ENCODE measurements around the gene SMIM31.

Gene SMIM31

DNA sequence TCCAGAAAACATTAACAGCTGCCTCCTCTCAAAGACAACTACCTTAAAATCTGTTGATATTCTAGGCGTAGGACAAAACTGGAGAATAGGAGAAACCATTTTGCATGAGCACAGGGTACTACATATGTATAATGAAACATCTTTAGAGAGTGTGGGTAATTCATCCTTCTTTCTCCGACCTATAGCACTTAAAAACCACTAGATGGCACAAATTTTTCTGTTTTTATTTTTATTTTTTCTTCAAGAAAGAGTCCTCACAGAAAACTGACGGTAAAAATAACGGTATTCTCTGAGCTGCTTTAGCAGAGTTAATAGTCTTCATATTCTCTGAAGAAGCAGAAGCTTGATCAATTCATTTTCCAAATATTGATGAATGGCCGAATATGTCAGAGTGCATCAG is 14.6 kb downstream of the SMIM31 start:
- Mint-ChIP-seq H3K36me3 (ENCODE audit: low read depth) (no peaks in the 10 kb centered on the region), H3K4me1 (ENCODE audit: low read depth) (no peaks in the 10 kb centered on the region), H3K9me3 (no peaks in the 10 kb centered on the region), H3K27ac (no peak overlapping the region), H3K27me3 (ENCODE audit: low read depth) (no peaks in the 10 kb centered on the region), H3K4me3 (no peak overlapping the region)

DNA sequence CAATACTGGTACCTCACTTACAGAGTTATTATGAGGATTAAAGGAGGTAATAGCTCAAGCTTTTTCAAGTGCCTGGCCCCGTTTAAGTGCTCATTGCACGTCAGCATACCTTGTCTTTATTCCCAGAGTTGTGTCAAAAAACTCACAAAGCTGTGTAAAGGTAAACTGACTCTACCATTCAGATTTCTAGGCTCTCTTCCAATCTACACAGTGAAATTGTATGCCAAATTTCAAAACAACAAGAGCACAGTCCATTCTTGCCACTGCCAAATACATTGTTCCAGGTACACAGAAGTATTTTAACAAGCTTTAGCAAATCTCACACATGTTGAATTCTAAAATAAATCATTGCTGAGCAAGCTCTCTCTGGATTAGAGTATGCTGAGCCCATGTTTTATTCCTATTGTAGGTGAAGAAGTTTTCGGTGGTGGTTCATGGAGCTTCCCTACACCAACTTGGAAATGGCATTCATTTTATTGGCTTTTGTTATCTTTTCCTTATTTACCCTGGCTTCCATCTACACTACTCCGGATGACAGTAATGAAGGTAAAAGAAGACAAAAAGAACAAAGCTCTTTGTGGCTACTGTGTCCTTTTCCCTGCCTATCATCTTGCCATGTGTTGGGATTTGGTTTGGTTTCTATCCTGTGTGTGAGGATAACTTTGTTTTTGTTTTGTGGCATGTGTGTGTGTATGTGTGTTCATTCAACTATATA is 16.2 kb downstream of the SMIM31 start:
- Mint-ChIP-seq H3K4me3 (no peak overlapping the region), H3K36me3 (ENCODE audit: low read depth) (no peaks in the 10 kb centered on the region), H3K4me1 (ENCODE audit: low read depth) (no peaks in the 10 kb centered on the region), H3K27me3 (ENCODE audit: low read depth) (no peaks in the 10 kb centered on the region), H3K9me3 (no peaks in the 10 kb centered on the region), H3K27ac (no peak overlapping the region)

- no peaks in the 10 kb centered on the region for H3K36me3 Mint-ChIP-seq (ENCODE audit: low read depth)
Observed at GRCh38 chr4:164771088-164771487, 17.2 kb downstream of the SMIM31 start.

GRCh38 chr4:164772076-164772475 is 18.1 kb downstream of the SMIM31 start:
- no peaks in the 10 kb centered on the region for H3K4me1 Mint-ChIP-seq (ENCODE audit: low read depth)
- no peak overlapping the region for H3K4me3 Mint-ChIP-seq
- H3K36me3 Mint-ChIP-seq (ENCODE audit: low read depth), result no peaks in the 10 kb centered on the region
- H3K27ac Mint-ChIP-seq, result no peak overlapping the region
- H3K9me3 Mint-ChIP-seq, result no peaks in the 10 kb centered on the region
- H3K27me3 Mint-ChIP-seq (ENCODE audit: low read depth), result no peaks in the 10 kb centered on the region

More at GRCh38 chr4:164771088-164771487, 17.2 kb downstream of the SMIM31 start:
- Mint-ChIP-seq H3K27ac (no peak overlapping the region), H3K4me3 (no peak overlapping the region), H3K9me3 (no peaks in the 10 kb centered on the region), H3K27me3 (ENCODE audit: low read depth) (no peaks in the 10 kb centered on the region), H3K4me1 (ENCODE audit: low read depth) (no peaks in the 10 kb centered on the region)

DNA sequence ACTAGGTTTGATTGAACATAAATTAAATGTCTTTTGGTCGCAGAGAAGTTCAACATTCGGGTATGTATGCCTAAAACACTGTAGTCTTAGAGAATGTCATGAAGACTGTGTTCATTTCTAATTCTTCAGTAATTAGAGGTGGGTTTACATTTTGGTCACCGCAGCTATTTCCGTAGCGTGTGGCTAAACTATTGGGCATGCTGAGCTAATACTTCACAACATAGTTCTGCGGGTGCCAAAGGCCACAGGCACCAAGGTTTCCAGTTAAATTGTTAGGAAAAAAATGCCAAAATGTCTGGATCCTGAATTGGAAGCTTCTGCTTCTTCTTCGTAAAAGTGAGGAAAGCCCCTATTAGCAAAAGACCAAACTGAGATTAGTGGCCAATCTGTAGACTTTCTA is 25.1 kb downstream of the SMIM31 start:
- H3K4me1 Mint-ChIP-seq (ENCODE audit: low read depth), result no peaks in the 10 kb centered on the region
- no peaks in the 10 kb centered on the region for H3K27me3 Mint-ChIP-seq (ENCODE audit: low read depth)
- H3K9me3 Mint-ChIP-seq, result no peaks in the 10 kb centered on the region
- H3K36me3 Mint-ChIP-seq (ENCODE audit: low read depth), result no peaks in the 10 kb centered on the region
- no peak overlapping the region for H3K27ac Mint-ChIP-seq
- H3K4me3 Mint-ChIP-seq, result no peak overlapping the region

DNA sequence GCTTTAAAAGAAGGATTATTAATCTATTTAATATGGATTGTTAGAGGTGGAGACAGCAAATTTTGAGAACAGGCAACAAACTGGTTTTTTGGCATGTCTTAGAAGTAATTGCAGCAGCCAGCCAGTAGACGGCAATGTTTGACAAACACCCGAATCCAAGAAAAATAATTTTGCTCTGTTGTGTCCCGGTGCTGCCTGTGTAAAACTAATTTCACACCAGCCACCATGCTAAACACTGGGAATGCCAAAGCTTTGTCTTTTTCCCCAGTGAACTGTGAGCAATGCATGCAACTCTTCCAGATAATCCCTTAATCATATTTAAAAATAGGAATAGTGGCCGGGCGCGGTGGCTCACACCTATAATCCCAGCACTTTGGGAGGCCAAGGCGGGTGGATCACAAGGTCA is 25.9 kb downstream of the SMIM31 start:
- no peaks in the 10 kb centered on the region for H3K36me3 Mint-ChIP-seq (ENCODE audit: low read depth)
- H3K27me3 Mint-ChIP-seq (ENCODE audit: low read depth), result no peaks in the 10 kb centered on the region
- no peaks in the 10 kb centered on the region for H3K9me3 Mint-ChIP-seq
- no peak overlapping the region for H3K27ac Mint-ChIP-seq
- no peak overlapping the region for H3K4me3 Mint-ChIP-seq
- no peaks in the 10 kb centered on the region for H3K4me1 Mint-ChIP-seq (ENCODE audit: low read depth)

DNA sequence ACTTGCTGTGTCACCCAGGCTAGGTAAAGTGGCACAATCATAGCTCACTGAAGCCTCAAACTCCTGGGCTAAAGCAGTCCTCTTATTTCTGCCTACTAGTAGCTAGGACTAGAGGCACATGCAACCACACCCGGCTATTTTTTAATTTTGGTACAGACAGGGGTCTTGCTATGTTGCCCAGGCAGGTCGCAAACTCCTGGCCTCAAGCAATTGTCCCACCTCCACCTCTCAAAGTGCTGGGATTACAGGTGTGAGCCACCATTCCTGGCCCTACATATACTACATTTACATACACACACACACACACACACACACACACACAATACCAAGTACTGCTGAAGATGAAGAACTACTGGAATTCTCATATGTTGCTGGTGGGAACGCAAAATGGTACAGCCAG is 26.9 kb downstream of the SMIM31 start:
- H3K27me3 Mint-ChIP-seq (ENCODE audit: low read depth), result no peaks in the 10 kb centered on the region
- H3K27ac Mint-ChIP-seq, result no peak overlapping the region
- no peaks in the 10 kb centered on the region for H3K4me1 Mint-ChIP-seq (ENCODE audit: low read depth)
- H3K36me3 Mint-ChIP-seq (ENCODE audit: low read depth), result no peaks in the 10 kb centered on the region
- no peak overlapping the region for H3K4me3 Mint-ChIP-seq
- H3K9me3 Mint-ChIP-seq, result no peaks in the 10 kb centered on the region

DNA sequence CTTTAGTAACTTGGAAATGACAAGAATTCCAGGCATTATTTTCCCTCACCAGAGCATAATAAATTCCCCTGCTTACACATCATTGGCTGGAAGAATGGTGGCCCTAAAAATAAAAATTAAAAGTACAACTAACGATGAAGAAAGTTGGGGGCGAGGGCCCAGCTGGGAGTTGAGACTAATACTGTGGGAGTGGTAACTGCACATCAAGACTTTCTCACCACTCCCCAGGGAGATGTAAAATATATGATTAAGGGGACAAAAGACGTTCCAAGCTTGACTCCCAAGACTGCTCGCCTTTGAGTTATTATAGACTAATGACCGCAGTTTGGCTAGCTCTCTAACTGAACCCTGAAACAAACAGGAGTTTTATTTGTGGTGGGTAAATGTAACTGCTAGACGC is 30.0 kb downstream of the SMIM31 start:
- Mint-ChIP-seq H3K9me3 (no peaks in the 10 kb centered on the region), H3K27ac (no peak overlapping the region), H3K4me3 (no peak overlapping the region), H3K4me1 (ENCODE audit: low read depth) (no peaks in the 10 kb centered on the region), H3K36me3 (ENCODE audit: low read depth) (no peaks in the 10 kb centered on the region), H3K27me3 (ENCODE audit: low read depth) (no peaks in the 10 kb centered on the region)

DNA sequence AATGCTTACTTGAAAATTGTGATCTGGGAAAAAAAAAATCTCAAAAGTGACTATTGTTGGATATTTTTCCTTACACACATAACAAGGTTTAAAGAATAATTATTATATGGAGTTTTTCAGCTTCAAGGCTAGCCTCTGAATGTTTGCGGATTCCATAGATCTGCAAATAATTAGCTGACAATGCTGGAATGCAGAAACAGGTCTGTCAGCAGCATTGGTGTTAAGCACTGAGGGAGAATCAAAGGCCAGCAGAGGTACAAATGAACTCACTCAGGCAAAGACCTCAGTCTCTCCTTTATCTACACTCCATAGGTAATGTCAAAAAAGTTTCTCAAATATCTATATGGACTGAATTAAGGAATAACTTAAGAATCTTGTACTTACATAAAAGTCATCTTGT is 35.1 kb downstream of the SMIM31 start:
- no peaks in the 10 kb centered on the region for H3K9me3 Mint-ChIP-seq
- no peaks in the 10 kb centered on the region for H3K27me3 Mint-ChIP-seq (ENCODE audit: low read depth)
- H3K4me3 Mint-ChIP-seq, result no peak overlapping the region
- no peak overlapping the region for H3K27ac Mint-ChIP-seq
- no peaks in the 10 kb centered on the region for H3K36me3 Mint-ChIP-seq (ENCODE audit: low read depth)
- no peaks in the 10 kb centered on the region for H3K4me1 Mint-ChIP-seq (ENCODE audit: low read depth)

- Mint-ChIP-seq H3K36me3 (ENCODE audit: low read depth) (no peaks in the 10 kb centered on the region), H3K9me3 (no peaks in the 10 kb centered on the region), H3K27ac (no peak overlapping the region), H3K4me1 (ENCODE audit: low read depth) (no peaks in the 10 kb centered on the region), H3K27me3 (ENCODE audit: low read depth) (no peaks in the 10 kb centered on the region), H3K4me3 (no peak overlapping the region)
Observed at GRCh38 chr4:164790249-164790648, 36.3 kb downstream of the SMIM31 start.

- Mint-ChIP-seq H3K27ac (no peak overlapping the region), H3K4me1 (ENCODE audit: low read depth) (no peaks in the 10 kb centered on the region), H3K9me3 (no peaks in the 10 kb centered on the region), H3K36me3 (ENCODE audit: low read depth) (no peaks in the 10 kb centered on the region), H3K27me3 (ENCODE audit: low read depth) (no peaks in the 10 kb centered on the region), H3K4me3 (no peak overlapping the region)
Observed at GRCh38 chr4:164799410-164799809, 45.5 kb downstream of the SMIM31 start.

DNA sequence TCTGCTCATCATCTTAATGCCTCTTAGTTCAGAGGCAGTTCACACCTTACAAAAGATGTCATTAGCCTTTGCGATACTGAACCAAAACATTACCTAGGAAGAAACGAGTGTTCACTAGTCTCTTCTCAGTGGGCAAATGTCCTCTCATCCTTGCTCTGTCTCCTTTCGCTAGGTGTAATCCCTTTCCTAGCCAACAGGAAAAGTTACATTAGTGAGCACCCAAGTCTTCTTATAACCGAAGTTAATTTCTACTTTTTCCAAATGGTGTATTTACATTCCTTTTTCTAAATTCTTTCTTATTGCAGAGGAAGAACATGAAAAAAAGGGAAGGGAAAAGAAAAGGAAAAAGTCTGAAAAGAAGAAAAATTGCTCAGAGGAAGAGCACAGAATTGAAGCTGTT is 46.9 kb downstream of the SMIM31 start:
- Mint-ChIP-seq H3K9me3 (no peaks in the 10 kb centered on the region), H3K27me3 (ENCODE audit: low read depth) (peaks cover 3% of the 10 kb centered on the region), H3K36me3 (ENCODE audit: low read depth) (no peaks in the 10 kb centered on the region), H3K27ac (no peak overlapping the region), H3K4me3 (no peak overlapping the region), H3K4me1 (ENCODE audit: low read depth) (no peaks in the 10 kb centered on the region)

GRCh38 chr4:164802301-164802901 is 48.5 kb downstream of the SMIM31 start:
- Mint-ChIP-seq H3K27ac (no peak overlapping the region), H3K9me3 (no peaks in the 10 kb centered on the region), H3K36me3 (ENCODE audit: low read depth) (no peaks in the 10 kb centered on the region), H3K27me3 (ENCODE audit: low read depth) (peaks cover 3% of the 10 kb centered on the region), H3K4me1 (ENCODE audit: low read depth) (no peaks in the 10 kb centered on the region), H3K4me3 (no peak overlapping the region)

DNA sequence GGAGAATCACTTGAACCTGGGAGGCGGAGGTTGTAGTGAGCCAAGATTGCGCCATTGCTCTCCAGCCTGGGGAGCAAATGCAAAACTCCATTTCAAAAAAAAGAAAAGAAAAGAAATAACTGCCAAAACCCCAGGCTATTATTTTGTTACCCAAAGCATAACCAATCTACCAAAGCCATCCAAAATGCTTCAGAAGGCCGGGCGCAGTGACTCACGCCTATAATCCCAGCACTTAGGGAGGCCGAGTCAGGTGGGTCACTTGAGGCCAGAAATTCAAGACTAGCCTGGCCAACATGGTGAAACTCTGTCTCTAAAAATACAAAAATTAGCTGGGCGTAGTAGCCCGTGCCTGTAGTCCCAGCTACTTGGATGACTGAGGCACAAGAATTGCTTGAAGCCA is 49.8 kb downstream of the SMIM31 start:
- Mint-ChIP-seq H3K27me3 (ENCODE audit: low read depth) (peaks cover 3% of the 10 kb centered on the region), H3K9me3 (no peaks in the 10 kb centered on the region), H3K4me3 (no peak overlapping the region), H3K4me1 (ENCODE audit: low read depth) (no peaks in the 10 kb centered on the region), H3K36me3 (ENCODE audit: low read depth) (no peaks in the 10 kb centered on the region), H3K27ac (no peak overlapping the region)

DNA sequence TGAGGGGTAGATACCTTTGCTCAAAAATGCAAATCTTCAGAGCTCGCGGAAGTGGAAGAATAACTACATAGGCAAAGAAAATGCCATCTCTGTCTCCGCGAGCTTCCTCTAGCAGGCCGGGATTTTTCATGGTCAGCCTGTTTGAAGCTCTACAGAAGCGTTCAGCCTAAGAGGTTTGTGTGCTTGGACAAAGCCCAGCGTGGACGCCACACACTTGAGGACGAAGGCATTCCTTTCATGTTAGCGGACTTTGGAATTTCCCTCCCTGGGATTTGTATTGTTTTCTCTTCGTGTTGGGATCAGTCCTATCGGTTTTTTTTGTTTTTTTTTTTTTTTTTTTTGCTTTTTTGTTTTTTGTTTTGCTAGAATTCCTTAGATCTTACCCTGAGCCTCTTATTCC is 53.7 kb downstream of the SMIM31 start:
- H3K9me3 Mint-ChIP-seq, result no peaks in the 10 kb centered on the region
- H3K27me3 Mint-ChIP-seq (ENCODE audit: low read depth), result peaks cover 3% of the 10 kb centered on the region
- no peak overlapping the region for H3K27ac Mint-ChIP-seq
- no peak overlapping the region for H3K4me3 Mint-ChIP-seq
- no peaks in the 10 kb centered on the region for H3K36me3 Mint-ChIP-seq (ENCODE audit: low read depth)
- H3K4me1 Mint-ChIP-seq (ENCODE audit: low read depth), result no peaks in the 10 kb centered on the region

All from T-helper 1 cell treated with Interleukin-12 subunit alpha and Interleukin-12 subunit beta and Interleukin-4 antibody, amounts not matched to agents 30 μg/mL and 1 μg/mL, for 36 hours (primary cell).